Neural cell (in vitro differentiated cells): ENCODE data around the gene FYCO1.

Experiments used
- CTCF ChIP-seq: fragments of 450-650 bp; IDR thresholded peaks from 2 replicates; pipeline ENCODE4 v1.5.1; 2014; ENCODE audit warnings: antibody characterized with exemption, mild to moderate bottlenecking, moderate library complexity; ENCODE audit not compliant: poor library complexity, severe bottlenecking
- EP300 ChIP-seq: fragments of 450-650 bp; conservative IDR thresholded peaks from 2 replicates; pipeline ENCODE4 v1.6.1; 2014; ENCODE audit warnings: antibody characterized with exemption, mild to moderate bottlenecking, moderate library complexity; ENCODE audit not compliant: poor library complexity, severe bottlenecking
- EZH2 ChIP-seq: fragments of 200-600, 300-800 bp; shearing (Covaris generic), sonication (generic); IDR thresholded peaks from 2 replicates; pipeline ENCODE4 v1.6.1; 2014; ENCODE audit warnings: antibody characterized with exemption, low read length, borderline replicate concordance, mild to moderate bottlenecking; ENCODE audit not compliant: insufficient read depth, poor library complexity, severe bottlenecking
- POLR2AphosphoS5 ChIP-seq: IDR thresholded peaks from 2 replicates; pipeline ENCODE4 v1.6.1; 2012
- RAD21 ChIP-seq: fragments of 450-650 bp; conservative IDR thresholded peaks from 2 replicates; pipeline ENCODE4 v1.6.1; 2014; ENCODE audit warnings: antibody characterized with exemption, mild to moderate bottlenecking, moderate library complexity
- REST ChIP-seq: IDR thresholded peaks from 2 replicates; pipeline ENCODE4 v1.6.1; 2012; ENCODE audit warnings: borderline replicate concordance
- TAF1 ChIP-seq: IDR thresholded peaks from 2 replicates; pipeline ENCODE4 v1.6.1; 2012; ENCODE audit warnings: low read depth

GRCh38 chr3:45889337-45889736, 106.3 kb downstream of the FYCO1 start:
- TF ChIP-seq TAF1 = no peak
- no peak for TF ChIP-seq CTCF
- TF ChIP-seq POLR2AphosphoS5 = no peak
- no peak for TF ChIP-seq EZH2
- TF ChIP-seq REST = no peak
- no peak for TF ChIP-seq EP300
- no peak for TF ChIP-seq RAD21
